HG02885 (cell line): ENCODE results near the gene SGO2.
"Not testable (repeated sequence)": the region's sequence is repeated elsewhere in the genome, so short reads cannot be mapped to it uniquely, and the experiment has no call there.

Experiments used
- ATAC-seq: cut with Tn5 transposase; IDR thresholded peaks from one replicate; pipeline ENCODE4 v1.9.1; 2021; ENCODE audit warnings: mild to moderate bottlenecking; ENCODE audit not compliant: unreplicated experiment, poor library complexity

The SGO2 gene

DNA sequence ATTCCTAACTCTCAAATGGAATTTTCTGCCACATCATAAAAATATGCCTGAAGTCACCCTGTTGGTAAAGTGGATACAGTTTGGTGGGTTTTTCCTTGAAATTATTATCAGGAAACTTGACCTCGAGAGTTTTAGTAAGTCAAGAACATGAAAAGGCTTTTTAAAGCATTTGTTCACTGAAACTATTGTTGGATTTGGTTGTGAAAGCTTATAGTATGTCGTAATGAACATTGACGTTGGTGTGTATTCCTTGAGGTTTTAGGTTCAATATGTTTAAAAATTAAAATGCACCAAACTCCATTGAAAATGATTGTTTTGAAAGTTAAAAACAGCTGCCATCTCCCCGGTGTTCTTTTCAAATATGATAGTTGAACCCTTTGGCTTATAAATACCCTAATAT, 90.6 kb downstream of the SGO2 start:
- ATAC-seq, result no peak

- ATAC-seq, result no peak
These were observed 91.4 kb downstream of the SGO2 start for GRCh38 chr2:200617156-200618053.

DNA sequence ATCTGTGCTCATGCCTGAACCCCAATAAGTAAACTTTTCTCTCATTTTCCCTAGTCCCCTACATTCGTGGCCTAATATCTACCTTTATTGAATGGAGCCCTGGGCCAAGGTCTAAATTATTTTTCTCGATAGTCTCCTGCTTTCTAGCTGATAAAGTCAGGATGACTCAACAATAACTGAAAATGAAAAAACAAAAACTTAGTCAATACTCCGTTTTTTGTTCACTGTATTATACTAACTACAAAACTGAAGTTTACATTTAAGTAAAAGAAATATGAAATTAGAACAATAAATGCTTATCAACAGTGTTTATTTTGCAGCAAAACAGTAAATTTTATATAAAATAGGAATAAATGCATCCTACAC, 92.0 kb downstream of the SGO2 start:
- no peak for ATAC-seq

- ATAC-seq, result no peak
These were observed 92.6 kb downstream of the SGO2 start for GRCh38 chr2:200618590-200619021.

- ATAC-seq, result no peak
These were observed 93.3 kb downstream of the SGO2 start for GRCh38 chr2:200619279-200619678.

- no peak for ATAC-seq
These were observed 94.8 kb downstream of the SGO2 start for GRCh38 chr2:200620606-200621390.

- ATAC-seq, result no peak
These were observed 96.1 kb downstream of the SGO2 start for GRCh38 chr2:200622106-200622505.

DNA sequence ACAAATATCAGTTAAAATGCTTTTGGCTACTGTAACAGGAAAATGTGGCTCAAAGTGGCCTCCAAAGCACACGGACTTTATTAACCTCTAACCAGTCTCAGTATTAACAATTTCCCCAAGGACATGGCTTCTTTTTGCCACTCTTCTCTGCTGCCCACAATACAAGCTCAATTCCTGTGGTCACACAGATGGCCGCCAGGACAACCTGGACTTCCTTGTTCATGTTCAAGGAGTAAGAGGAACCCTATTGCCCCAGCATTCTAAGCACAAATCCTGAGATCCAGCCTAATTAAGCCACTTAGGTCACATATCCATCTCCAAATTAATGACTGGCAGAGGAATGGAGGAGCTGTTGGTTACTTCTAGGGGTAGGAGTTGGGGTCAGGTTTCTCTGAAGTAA, 98.0 kb downstream of the SGO2 start:
- ATAC-seq, result no peak

DNA sequence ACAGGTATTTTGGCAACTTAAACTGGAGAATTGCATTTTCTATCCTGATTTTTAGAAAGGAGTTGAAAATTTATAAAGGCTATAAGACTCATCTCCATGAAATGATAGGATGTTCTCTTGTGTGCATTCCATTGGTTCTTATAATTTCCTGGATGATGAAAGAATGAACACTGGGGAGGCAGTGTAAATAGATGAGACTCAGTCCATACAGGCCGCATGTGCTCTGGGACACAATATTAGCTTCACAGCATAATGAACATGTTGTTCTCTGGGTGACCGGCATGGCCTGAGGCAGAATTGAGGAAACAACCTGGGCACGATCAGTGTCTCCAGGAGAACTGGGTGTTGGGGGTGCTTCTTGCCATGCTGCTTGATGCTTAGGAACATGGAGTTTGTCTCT, 98.7 kb downstream of the SGO2 start:
- no peak for ATAC-seq

- ATAC-seq, result no peak
These were observed 99.3 kb downstream of the SGO2 start for GRCh38 chr2:200625282-200625681.

- no peak for ATAC-seq
These were observed 100.0 kb downstream of the SGO2 start for GRCh38 chr2:200625958-200626363.

GRCh38 chr2:200627110-200627770, 101.2 kb downstream of the SGO2 start:
- no peak for ATAC-seq

- not testable (repeated sequence) for ATAC-seq
These were observed 102.5 kb downstream of the SGO2 start for GRCh38 chr2:200628461-200628860.

GRCh38 chr2:200631287-200631686, 105.3 kb downstream of the SGO2 start:
- ATAC-seq, result no peak
